Smooth muscle cell (in vitro differentiated cells): ENCODE data around the gene TPRG1. TPM values are rescaled to one million over a fixed set of nuclear protein-coding genes. Genes with fewer than 3 reads are reported as not detected.

Experiments
- DNase-seq: peaks from one replicate; lab custom pipeline; 2025; ENCODE audit not compliant: unreplicated experiment; lab: John Stamatoyannopoulos, UW
- H2AFZ ChIP-seq: fragments of 200-600 bp; sonication (generic); 2 replicates; pipeline ENCODE4 v1.6.0; 2016; ENCODE audit warnings: antibody characterized with exemption, low read depth, mild to moderate bottlenecking
- H3F3A ChIP-seq: fragments of 200-600 bp; sonication (generic); 2 replicates; pipeline ENCODE4 v1.6.0; 2017; ENCODE audit warnings: antibody characterized with exemption, low read depth
- H3K27ac ChIP-seq: fragments of 200-600 bp; sonication (generic); 2 replicates; pipeline ENCODE4 v1.5.1; 2016; ENCODE audit warnings: low read depth, mild to moderate bottlenecking
- H3K27me3 ChIP-seq: fragments of 200-600 bp; sonication (generic); 2 replicates; pipeline ENCODE4 v1.6.1; 2016; ENCODE audit warnings: low read depth, mild to moderate bottlenecking
- H3K36me3 ChIP-seq: fragments of 200-600 bp; sonication (generic); 2 replicates; pipeline ENCODE4 v1.5.1; 2016; ENCODE audit warnings: low read depth
- H3K4me1 ChIP-seq: fragments of 200-600 bp; sonication (generic); 2 replicates; pipeline ENCODE4 v1.5.1; 2016; ENCODE audit warnings: low read depth
- H3K4me2 ChIP-seq: fragments of 200-600 bp; sonication (generic); 2 replicates; pipeline ENCODE4 v1.6.0; 2016; ENCODE audit warnings: mild to moderate bottlenecking
- H3K4me3 ChIP-seq: fragments of 200-600 bp; sonication (generic); 2 replicates; pipeline ENCODE4 v1.5.1; 2016; ENCODE audit warnings: mild to moderate bottlenecking
- H3K79me2 ChIP-seq: fragments of 200-600 bp; sonication (generic); 2 replicates; pipeline ENCODE4 v1.6.0; 2016; ENCODE audit warnings: low read depth, mild to moderate bottlenecking
- H3K9ac ChIP-seq: fragments of 200-600 bp; sonication (generic); 2 replicates; pipeline ENCODE4 v1.6.0; 2016; ENCODE audit warnings: low read depth
- H3K9me3 ChIP-seq: fragments of 200-600 bp; sonication (generic); replicated peaks from 2 replicates; pipeline ENCODE4 v1.5.1; 2016; ENCODE audit warnings: low read depth
- H4K20me1 ChIP-seq: fragments of 200-600 bp; sonication (generic); 2 replicates; pipeline ENCODE4 v1.6.0; 2016; ENCODE audit warnings: low read depth
- WGBS: methylation state at CpG from one replicate; pipeline ENCODE4 v1.1.7; 2016; ENCODE audit warnings: low lambda C conversion rate; 5-methylcytosine and 5-hydroxymethylcytosine counted together
- polyA plus RNA-seq: library from polyadenylated mRNA; unstranded; fragments of >200 nt; fragmentation: Nextera tagmentation; extraction: Ambion mirVana; gene quantifications from 2 replicates; pipeline ENCODE4 v1.2.1, GENCODE V29; 2016
- total RNA-seq: library from RNA; depleted of rRNA; stranded (reverse); fragments of >200 nt; gene quantifications from 2 replicates; pipeline ENCODE4 v1.2.3, GENCODE V29; 2014
- TF ChIP-seq, protein P1 (sequence below): fragments of 200-600 bp; sonication (generic); IDR thresholded peaks from 2 replicates; pipeline ENCODE4 v1.5.1; 2017; ENCODE audit warnings: borderline replicate concordance, mild to moderate bottlenecking, antibody characterized with exemption; ENCODE audit not compliant: insufficient read depth, poor library complexity, severe bottlenecking

The TPRG1 gene
- total and polyA plus RNA-seq, 2 experiments from 2014 or later: 0.65 to 3.2 TPM

DNA sequence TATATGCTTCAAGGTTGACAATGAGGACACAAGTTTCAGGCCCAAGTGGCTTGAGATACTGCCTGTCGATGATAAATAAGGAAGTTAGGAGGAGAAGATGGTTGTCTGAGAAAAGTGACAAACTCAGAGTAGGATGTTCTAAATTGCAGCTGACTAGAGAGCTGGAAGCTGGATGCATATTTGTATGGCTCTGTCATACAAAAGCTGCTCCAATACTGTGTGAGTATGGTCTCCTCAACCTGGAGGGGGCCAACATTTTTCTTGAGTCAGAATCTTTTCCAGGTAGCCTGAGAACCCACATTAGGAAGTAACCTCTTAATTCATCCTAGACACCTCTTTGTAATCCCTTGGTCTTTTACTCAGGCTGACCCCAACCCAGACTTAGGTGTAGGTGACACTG is 28.4 kb upstream of the TPRG1 start:
- Histone ChIP-seq H4K20me1 (no peaks in the 10 kb centered on the region), H3K4me3 (no peak overlapping the region), H3F3A (no peaks in the 10 kb centered on the region), H3K9ac (no peak overlapping the region), H3K4me1 (no peaks in the 10 kb centered on the region), H3K79me2 (no peaks in the 10 kb centered on the region), H3K36me3 (no peaks in the 10 kb centered on the region), H3K27ac (no peak overlapping the region), H3K27me3 (no peaks in the 10 kb centered on the region), H3K9me3 (no peaks in the 10 kb centered on the region), H3K4me2 (no peak overlapping the region), H2AFZ (no peak overlapping the region)
- no peak for DNase-seq
- WGBS: 44% methylated on average over 1 of the region's 1 CpG
- TF ChIP-seq, protein P1, sequence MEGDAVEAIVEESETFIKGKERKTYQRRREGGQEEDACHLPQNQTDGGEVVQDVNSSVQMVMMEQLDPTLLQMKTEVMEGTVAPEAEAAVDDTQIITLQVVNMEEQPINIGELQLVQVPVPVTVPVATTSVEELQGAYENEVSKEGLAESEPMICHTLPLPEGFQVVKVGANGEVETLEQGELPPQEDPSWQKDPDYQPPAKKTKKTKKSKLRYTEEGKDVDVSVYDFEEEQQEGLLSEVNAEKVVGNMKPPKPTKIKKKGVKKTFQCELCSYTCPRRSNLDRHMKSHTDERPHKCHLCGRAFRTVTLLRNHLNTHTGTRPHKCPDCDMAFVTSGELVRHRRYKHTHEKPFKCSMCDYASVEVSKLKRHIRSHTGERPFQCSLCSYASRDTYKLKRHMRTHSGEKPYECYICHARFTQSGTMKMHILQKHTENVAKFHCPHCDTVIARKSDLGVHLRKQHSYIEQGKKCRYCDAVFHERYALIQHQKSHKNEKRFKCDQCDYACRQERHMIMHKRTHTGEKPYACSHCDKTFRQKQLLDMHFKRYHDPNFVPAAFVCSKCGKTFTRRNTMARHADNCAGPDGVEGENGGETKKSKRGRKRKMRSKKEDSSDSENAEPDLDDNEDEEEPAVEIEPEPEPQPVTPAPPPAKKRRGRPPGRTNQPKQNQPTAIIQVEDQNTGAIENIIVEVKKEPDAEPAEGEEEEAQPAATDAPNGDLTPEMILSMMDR: no peak

DNA sequence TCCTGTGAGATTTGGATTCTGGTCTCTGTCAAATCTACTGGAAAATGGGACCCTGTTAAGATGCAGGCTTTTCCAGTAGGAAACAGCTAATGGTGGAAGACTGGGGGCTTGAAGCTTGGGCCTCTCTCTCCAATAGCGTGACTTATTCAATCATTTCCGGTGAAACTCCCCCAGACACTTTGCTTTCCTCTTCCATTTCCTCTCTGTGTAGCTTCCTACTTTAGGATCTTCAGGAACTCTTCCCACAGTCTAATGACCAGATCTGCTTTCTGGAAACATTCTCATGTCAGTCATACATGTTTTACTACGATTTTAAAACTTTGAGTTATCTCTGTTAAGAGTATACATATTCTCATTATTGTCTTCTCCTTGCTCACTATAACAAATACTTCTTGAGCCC is 28.0 kb upstream of the TPRG1 start:
- Histone ChIP-seq H4K20me1 (no peaks in the 10 kb centered on the region), H3K27me3 (no peaks in the 10 kb centered on the region), H3K4me1 (no peaks in the 10 kb centered on the region), H3K36me3 (no peaks in the 10 kb centered on the region), H3K4me2 (no peak overlapping the region), H3K9me3 (no peaks in the 10 kb centered on the region), H3K4me3 (no peak overlapping the region), H3F3A (no peaks in the 10 kb centered on the region), H2AFZ (no peak overlapping the region), H3K27ac (no peak overlapping the region), H3K9ac (no peak overlapping the region), H3K79me2 (no peaks in the 10 kb centered on the region)
- TF ChIP-seq, protein P1: no peak
- WGBS: 91% methylated on average over 3 of the region's 3 CpGs
- no peak for DNase-seq

DNA sequence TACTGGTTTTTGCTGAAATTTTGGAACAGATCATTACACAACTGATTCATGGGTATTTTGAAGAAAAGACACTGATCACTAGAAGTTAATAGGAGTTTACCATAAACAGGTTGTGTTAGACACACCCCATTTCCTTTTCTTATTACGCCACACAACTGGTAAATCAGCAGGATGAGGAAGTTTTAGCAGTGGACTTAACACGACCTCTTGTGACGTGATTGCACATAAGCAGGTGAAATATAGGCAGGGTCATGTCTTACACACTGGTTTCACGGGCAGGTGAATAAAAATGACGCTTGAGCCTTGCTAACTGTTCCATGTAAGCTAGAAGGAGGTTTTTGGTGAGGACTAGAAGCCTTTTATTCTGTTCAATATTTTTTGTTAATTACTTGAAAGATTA is 27.1 kb upstream of the TPRG1 start:
- Histone ChIP-seq H3K4me3 (no peak overlapping the region), H3K27ac (no peak overlapping the region), H2AFZ (no peak overlapping the region), H3F3A (no peaks in the 10 kb centered on the region), H3K9me3 (no peaks in the 10 kb centered on the region), H3K4me1 (no peaks in the 10 kb centered on the region), H4K20me1 (no peaks in the 10 kb centered on the region), H3K36me3 (no peaks in the 10 kb centered on the region), H3K27me3 (no peaks in the 10 kb centered on the region), H3K4me2 (no peak overlapping the region), H3K9ac (no peak overlapping the region), H3K79me2 (no peaks in the 10 kb centered on the region)
- no peak for DNase-seq
- TF ChIP-seq, protein P1: no peak
- WGBS: 84% methylated on average over 5 of the region's 5 CpGs

DNA sequence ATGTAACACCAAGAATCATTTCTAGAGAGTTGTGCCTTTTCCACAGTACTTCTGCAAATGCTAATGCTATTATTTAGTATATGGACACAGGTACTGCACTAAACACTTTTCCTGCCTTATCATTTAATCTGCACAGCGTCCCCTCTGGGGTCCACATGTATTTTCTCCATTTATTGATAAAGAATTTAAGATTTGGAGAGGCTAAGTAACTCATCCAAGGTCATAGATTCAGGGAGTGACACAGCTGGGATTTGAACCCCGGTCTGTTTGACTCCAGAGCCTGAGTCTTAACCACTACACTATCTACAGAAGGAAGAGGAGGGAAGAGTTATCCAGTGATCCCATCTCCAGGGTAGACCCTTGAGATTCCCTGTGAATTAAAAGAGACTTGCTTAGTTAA is 24.9 kb upstream of the TPRG1 start:
- WGBS: 78% methylated on average over 2 of the region's 2 CpGs
- H3F3A ChIP-seq: no peaks in the 10 kb centered on the region
- DNase-seq: no peak
- no peak overlapping the region for H3K4me2 ChIP-seq
- no peak overlapping the region for H3K4me3 ChIP-seq
- no peaks in the 10 kb centered on the region for H4K20me1 ChIP-seq
- no peak overlapping the region for H2AFZ ChIP-seq
- H3K4me1 ChIP-seq: no peaks in the 10 kb centered on the region
- H3K27ac ChIP-seq: no peak overlapping the region
- no peak overlapping the region for H3K9ac ChIP-seq
- no peaks in the 10 kb centered on the region for H3K9me3 ChIP-seq
- no peaks in the 10 kb centered on the region for H3K36me3 ChIP-seq
- no peaks in the 10 kb centered on the region for H3K79me2 ChIP-seq
- H3K27me3 ChIP-seq: no peaks in the 10 kb centered on the region
- TF ChIP-seq, protein P1: no peak
